Stomach (tissue), 9 donors: Measurements from ENCODE around the gene C3orf70. TPM values are rescaled to one million over a fixed set of nuclear protein-coding genes. Genes with fewer than 3 reads are reported as not detected.

Experiments
- DNase-seq, 2 donors: peaks; one replicate each; pipeline versions ENCODE4 v3.0.0 to v3.0.0-alpha.2; 2013 to 2019
- H3K27ac ChIP-seq, 5 donors: fragments of 200-600 bp in 4 of 5; sonication (generic) in 4 of 5; one replicate each; pipeline ENCODE4 v1.5.1; 2013 to 2019; ENCODE audit warnings: mild to moderate bottlenecking in 1 of 5, moderate library complexity in 1 of 5
- H3K27me3 ChIP-seq, 3 donors: fragments of 200-600 bp; sonication (generic); one replicate each; pipeline ENCODE4 v1.5.1; 2017 to 2019; ENCODE audit warnings: mixed run types in 1 of 3
- H3K36me3 ChIP-seq, 4 donors: fragments of 200-600 bp; sonication (generic); 1 replicate in 3 of 4; 2 replicates in 1 of 4; pipeline ENCODE4 v1.5.1; 2016 to 2019
- H3K4me1 ChIP-seq, 4 donors: fragments of 200-600 bp; sonication (generic); one replicate each; pipeline ENCODE4 v1.5.1; 2016 to 2019
- H3K4me3 ChIP-seq, 4 donors: fragments of 200-600 bp; sonication (generic) in 3 of 4; one replicate each; pipeline ENCODE4 v1.5.1; 2016 to 2019; ENCODE audit warnings: mild to moderate bottlenecking in 1 of 4
- H3K9me3 ChIP-seq, 4 donors: fragments of 200-600 bp; sonication (generic); one replicate each; pipeline ENCODE4 v1.5.1; 2016 to 2019
- CTCF ChIP-seq, 7 experiments: fragments of 450-650 bp in 4 of 7; fragments of 200-600 bp in 3 of 7; sonication (generic) in 3 of 7; IDR thresholded peaks; one replicate each; pipeline ENCODE4 v1.5.1; 2016 to 2019; ENCODE audit warnings: antibody characterized with exemption in 7 of 7, control low read depth in 2 of 7, mild to moderate bottlenecking in 1 of 7
- EP300 ChIP-seq: sonication (generic); formaldehyde crosslinking; IDR thresholded peaks from one replicate; pipeline ENCODE4 v1.6.1; 2017; ENCODE audit warnings: antibody characterized with exemption
- POLR2A ChIP-seq, 4 donors: fragments of 450-650 bp; IDR thresholded peaks; one replicate each; pipeline ENCODE4 v1.6.1; 2016; ENCODE audit warnings: antibody characterized with exemption in 4 of 4, control low read depth in 2 of 4, mild to moderate bottlenecking in 1 of 4, moderate library complexity in 1 of 4
- POLR2AphosphoS5 ChIP-seq, 3 donors: sonication (generic); formaldehyde crosslinking; IDR thresholded peaks; one replicate each; pipeline ENCODE4 v1.6.1; 2016; ENCODE audit warnings: antibody characterized with exemption in 3 of 3
- WGBS, 5 donors: extraction: QIAGEN DNeasy Blood & Tissue Kit in 3 of 5; methylation state at CpG; one replicate each; pipeline versions ENCODE4 v1.1.5 to v1.1.7; 2013 to 2018; 5-methylcytosine and 5-hydroxymethylcytosine counted together
- intact Hi-C: fragments of 100-400 bp; cut with DNase I; formaldehyde crosslinking; loops from one replicate; pipeline ENCODE4 v1.15.1; 2023; ENCODE audit warnings: low total_unique reads
- polyA plus RNA-seq, 3 donors: library from polyadenylated mRNA; stranded (reverse); fragments of 200-250 nt; gene quantifications; one replicate each; pipeline ENCODE4 v1.2.3, GENCODE V29; 2013
- total RNA-seq, 5 donors: library from RNA; depleted of rRNA; stranded (reverse); fragments of >200 nt; gene quantifications; one replicate each; pipeline versions ENCODE4 v1.1.0 to v1.2.3, GENCODE V29; 2014 to 2016
- donor health status: healthy with polysubstance abuse.
- donor health status: Bipolar disorder and iron deficiency.
- donor health status: healthy.

C3orf70 gene
- total and polyA plus RNA-seq, 8 donors: 0.92 to 33.5 (median 6.6) TPM

GRCh38 chr3:185155678-185156077, 2.8 kb upstream of the C3orf70 start:
- intact Hi-C loops: no loop called here
- Histone ChIP-seq H3K27ac (no peak overlapping the region), H3K9me3 (no peaks in the 10 kb centered on the region), H3K36me3 (no peaks in the 10 kb centered on the region), H3K27me3 (peaks cover 0 to 43% (median 15%) of the 10 kb centered on the region in 3 donors), H3K4me1 (peaks cover 0 to 22% (median 16%) of the 10 kb centered on the region in 4 donors), H3K4me3 (no peak overlapping the region)
- no peak for TF ChIP-seq EP300
- no peak for TF ChIP-seq POLR2AphosphoS5 (IDR thresholded peaks at IDR 0.05)
- no peak for TF ChIP-seq CTCF (IDR thresholded peaks at IDR 0.05)
- no peak for TF ChIP-seq POLR2A (IDR thresholded peaks at IDR 0.05)
- no peak for DNase-seq
- 88 to 95% (median 92%) methylated on average over 5 of the region's 5 CpGs for WGBS, 5 donors

GRCh38 chr3:185153861-185154629, 1.2 kb upstream of the C3orf70 start:
- Histone ChIP-seq H3K4me1 (peaks cover 7 to 34% (median 22%) of the 10 kb centered on the region in 4 donors), H3K9me3 (no peaks in the 10 kb centered on the region), H3K27ac (no peak overlapping the region), H3K4me3 (peak overlapping the region; percentile 61 to 74 (median 67)), H3K27me3 (peaks cover 0 to 46% (median 15%) of the 10 kb centered on the region in 3 donors), H3K36me3 (no peaks in the 10 kb centered on the region)
- intact Hi-C loops: no loop called here
- TF ChIP-seq POLR2AphosphoS5 (IDR thresholded peaks at IDR 0.05) (no peak), EP300 (no peak), POLR2A (IDR thresholded peaks at IDR 0.05) (no peak), CTCF (IDR thresholded peaks at IDR 0.05) (no peak)
- WGBS, 5 donors: 64 to 79% (median 73%) methylated on average over 16 of the region's 16 CpGs
- peak in 1 of 2 donors; percentile 52 for DNase-seq

GRCh38 chr3:185153171-185153771, 411 bp upstream of the C3orf70 start:
- intact Hi-C loops: no loop called here
- peak overlapping the region; percentile 47 to 90 (median 82) for H3K27ac ChIP-seq
- TF ChIP-seq EP300 (no peak), POLR2AphosphoS5 (IDR thresholded peaks at IDR 0.05) (no peak), POLR2A (IDR thresholded peaks at IDR 0.05) (no peak), CTCF (IDR thresholded peaks at IDR 0.05) (no peak)
- WGBS, 5 donors: 1 to 5% (median 2%) methylated on average over 7 to 53 of the region's 53 CpGs
- peak in 1 of 2 donors; percentile 69 for DNase-seq
- no peaks in the 10 kb centered on the region for H3K36me3 ChIP-seq
- no peaks in the 10 kb centered on the region for H3K9me3 ChIP-seq
- peak overlapping the region; percentile 61 to 74 (median 67) for H3K4me3 ChIP-seq
- H3K27me3 ChIP-seq: peaks cover 0 to 46% (median 15%) of the 10 kb centered on the region in 3 donors
- H3K4me1 ChIP-seq: peaks cover 7 to 34% (median 22%) of the 10 kb centered on the region in 4 donors

- intact Hi-C loops: no loop called here
- Histone ChIP-seq H3K27me3 (peaks cover 0 to 46% (median 15%) of the 10 kb centered on the region in 3 donors), H3K4me3 (peak overlapping the region; percentile 61 to 74 (median 67)), H3K9me3 (no peaks in the 10 kb centered on the region), H3K27ac (peak overlapping the region; percentile 65 to 90 (median 82)), H3K4me1 (peaks cover 7 to 38% (median 22%) of the 10 kb centered on the region in 4 donors), H3K36me3 (no peaks in the 10 kb centered on the region)
- no peak for TF ChIP-seq POLR2AphosphoS5 (IDR thresholded peaks at IDR 0.05)
- no peak for DNase-seq
- 2 to 4% (median 3%) methylated on average over 9 of the region's 9 CpGs for WGBS, 5 donors
Observed at GRCh38 chr3:185151964-185152409, 873 bp downstream of the C3orf70 start.
